ENCODE data around the gene ARRDC4.

The ARRDC4 gene

GRCh38 chr15:97960364-97961066, at the start of gene ARRDC4:
TSS of gene ARRDC4 (plus strand) at chr15:97960703. CDS start at chr15:97960862, 159 bp downstream.
- DNase-seq = peak; percentile 94 to 97

GRCh38 chr15:97914711-97915110, 45.8 kb upstream of the ARRDC4 start:
- DNase-seq = no peak

- DNase-seq = no peak
These were observed 45.2 kb upstream of the ARRDC4 start for GRCh38 chr15:97915261-97915660.

- no peak for DNase-seq
These were observed 39.1 kb upstream of the ARRDC4 start for GRCh38 chr15:97921296-97921865.

- no peak for DNase-seq
These were observed 30.9 kb upstream of the ARRDC4 start for GRCh38 chr15:97929456-97930229.

GRCh38 chr15:97930230-97930629, 30.3 kb upstream of the ARRDC4 start:
- DNase-seq = no peak

- no peak for DNase-seq
These were observed 29.2 kb upstream of the ARRDC4 start for GRCh38 chr15:97931314-97931713.

GRCh38 chr15:97933589-97933988, 26.9 kb upstream of the ARRDC4 start:
- no peak for DNase-seq

GRCh38 chr15:97940993-97941392, 19.5 kb upstream of the ARRDC4 start:
- DNase-seq = no peak

GRCh38 chr15:97941572-97941971, 18.9 kb upstream of the ARRDC4 start:
- DNase-seq = no peak

GRCh38 chr15:97944724-97945123, 15.8 kb upstream of the ARRDC4 start:
- no peak for DNase-seq

- DNase-seq = no peak
These were observed 12.8 kb upstream of the ARRDC4 start for GRCh38 chr15:97947465-97948260.

GRCh38 chr15:97953254-97953653, 7.2 kb upstream of the ARRDC4 start:
- DNase-seq = no peak

- DNase-seq = no peak
These were observed 6.8 kb upstream of the ARRDC4 start for GRCh38 chr15:97953748-97954147.

GRCh38 chr15:97955035-97955434, 5.5 kb upstream of the ARRDC4 start:
- DNase-seq = no peak

GRCh38 chr15:97955529-97955928, 5.0 kb upstream of the ARRDC4 start:
- no peak for DNase-seq

GRCh38 chr15:97959724-97960363, 659 bp upstream of the ARRDC4 start:
- DNase-seq = no peak

GRCh38 chr15:97961067-97961954, 808 bp downstream of the ARRDC4 start:
- no peak for DNase-seq

GRCh38 chr15:97962263-97962662, 1.8 kb downstream of the ARRDC4 start:
- no peak for DNase-seq

GRCh38 chr15:97963779-97964178, 3.3 kb downstream of the ARRDC4 start:
- no peak for DNase-seq

- no peak for DNase-seq
These were observed 5.7 kb downstream of the ARRDC4 start for GRCh38 chr15:97966246-97966645.

Measured in activated CD4-positive, alpha-beta T cell treated with anti-CD3 and anti-CD28 coated beads for 4 hours (primary cell).